HCT116 (cell line): ENCODE results near the gene ERP27.

Experiments used
- EZH2 ChIP-seq: fragments of 200-600 bp; sonication (generic); IDR thresholded peaks from 2 replicates; pipeline ENCODE4 v1.6.1; 2017; ENCODE audit warnings: antibody characterized with exemption, mixed run types
- POLR2A ChIP-seq: IDR thresholded peaks from 2 replicates; pipeline ENCODE4 v1.7.0; 2011; ENCODE audit warnings: borderline replicate concordance; ENCODE audit not compliant: insufficient read depth, insufficient read length; ENCODE audit errors: extremely low read depth
- POLR2AphosphoS5 ChIP-seq: IDR thresholded peaks from 2 replicates; pipeline ENCODE4 v1.6.1; 2011; ENCODE audit warnings: mild to moderate bottlenecking, low read depth, low read length, moderate library complexity
- TF ChIP-seq, protein P1 (sequence below): IDR thresholded peaks from 2 replicates; pipeline ENCODE4 v1.6.1; 2012
- TF ChIP-seq, protein P2 (sequence below), 3 experiments: fragments of 200-600 bp in 1 of 3; sonication (generic) in 1 of 3; IDR thresholded peaks in 2 of 3; conservative IDR thresholded peaks in 1 of 3; 2 replicates each; pipeline ENCODE4 v1.5.1; 2012 to 2017; ENCODE audit warnings: low read depth in 2 of 3, low read length in 2 of 3, antibody characterized with exemption in 1 of 3, borderline replicate concordance in 1 of 3, control low read depth in 1 of 3, mild to moderate bottlenecking in 1 of 3, mixed read lengths in 1 of 3, mixed run types in 1 of 3, moderate library complexity in 1 of 3; ENCODE audit not compliant: insufficient read depth in 1 of 3
- TF ChIP-seq, protein P3 (sequence below): IDR thresholded peaks from 2 replicates; pipeline ENCODE4 v1.6.1; 2012; ENCODE audit warnings: low read depth

DNA sequence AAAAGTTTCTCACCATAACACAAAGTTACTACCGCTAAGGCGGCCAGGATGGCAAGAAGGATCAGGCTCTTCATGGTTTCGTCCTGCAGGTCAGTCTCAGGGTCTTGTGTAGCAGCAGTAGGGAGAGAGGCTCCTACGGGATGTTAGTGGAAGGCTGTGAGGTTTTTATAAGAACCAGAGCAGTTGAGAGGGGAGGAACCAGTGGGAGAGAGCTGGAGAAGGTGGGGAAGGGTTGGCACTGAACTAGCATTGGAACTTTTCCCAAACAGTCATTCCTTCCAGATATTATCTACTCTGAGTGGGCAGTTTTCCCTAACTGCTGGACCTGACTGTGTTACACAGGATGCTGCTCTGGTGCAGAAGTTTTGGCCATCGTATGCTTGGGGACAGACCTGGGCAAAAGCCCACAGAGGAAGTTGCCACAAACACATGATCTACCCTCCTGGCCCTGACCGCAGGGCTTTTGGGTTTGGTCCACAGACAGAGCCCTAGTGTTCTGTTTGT lies 52.6 kb downstream of the ERP27 start, which contains the start of gene MGP:
- TF ChIP-seq POLR2AphosphoS5: no peak
- no peak for TF ChIP-seq POLR2A
- TF ChIP-seq, protein P1, sequence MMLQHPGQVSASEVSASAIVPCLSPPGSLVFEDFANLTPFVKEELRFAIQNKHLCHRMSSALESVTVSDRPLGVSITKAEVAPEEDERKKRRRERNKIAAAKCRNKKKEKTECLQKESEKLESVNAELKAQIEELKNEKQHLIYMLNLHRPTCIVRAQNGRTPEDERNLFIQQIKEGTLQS: no peak
- TF ChIP-seq, protein P2, sequence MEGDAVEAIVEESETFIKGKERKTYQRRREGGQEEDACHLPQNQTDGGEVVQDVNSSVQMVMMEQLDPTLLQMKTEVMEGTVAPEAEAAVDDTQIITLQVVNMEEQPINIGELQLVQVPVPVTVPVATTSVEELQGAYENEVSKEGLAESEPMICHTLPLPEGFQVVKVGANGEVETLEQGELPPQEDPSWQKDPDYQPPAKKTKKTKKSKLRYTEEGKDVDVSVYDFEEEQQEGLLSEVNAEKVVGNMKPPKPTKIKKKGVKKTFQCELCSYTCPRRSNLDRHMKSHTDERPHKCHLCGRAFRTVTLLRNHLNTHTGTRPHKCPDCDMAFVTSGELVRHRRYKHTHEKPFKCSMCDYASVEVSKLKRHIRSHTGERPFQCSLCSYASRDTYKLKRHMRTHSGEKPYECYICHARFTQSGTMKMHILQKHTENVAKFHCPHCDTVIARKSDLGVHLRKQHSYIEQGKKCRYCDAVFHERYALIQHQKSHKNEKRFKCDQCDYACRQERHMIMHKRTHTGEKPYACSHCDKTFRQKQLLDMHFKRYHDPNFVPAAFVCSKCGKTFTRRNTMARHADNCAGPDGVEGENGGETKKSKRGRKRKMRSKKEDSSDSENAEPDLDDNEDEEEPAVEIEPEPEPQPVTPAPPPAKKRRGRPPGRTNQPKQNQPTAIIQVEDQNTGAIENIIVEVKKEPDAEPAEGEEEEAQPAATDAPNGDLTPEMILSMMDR (IDR thresholded peaks at IDR 0.05 in 2 of 3, conservative IDR thresholded peaks at IDR 0.05 in 1 of 3; ENCODE audit: borderline replicate concordance in 1 of 3, insufficient read depth in 1 of 3, low read depth in 2 of 3, low read length in 2 of 3): no peak
- TF ChIP-seq EZH2: no peak
- TF ChIP-seq, protein P3, sequence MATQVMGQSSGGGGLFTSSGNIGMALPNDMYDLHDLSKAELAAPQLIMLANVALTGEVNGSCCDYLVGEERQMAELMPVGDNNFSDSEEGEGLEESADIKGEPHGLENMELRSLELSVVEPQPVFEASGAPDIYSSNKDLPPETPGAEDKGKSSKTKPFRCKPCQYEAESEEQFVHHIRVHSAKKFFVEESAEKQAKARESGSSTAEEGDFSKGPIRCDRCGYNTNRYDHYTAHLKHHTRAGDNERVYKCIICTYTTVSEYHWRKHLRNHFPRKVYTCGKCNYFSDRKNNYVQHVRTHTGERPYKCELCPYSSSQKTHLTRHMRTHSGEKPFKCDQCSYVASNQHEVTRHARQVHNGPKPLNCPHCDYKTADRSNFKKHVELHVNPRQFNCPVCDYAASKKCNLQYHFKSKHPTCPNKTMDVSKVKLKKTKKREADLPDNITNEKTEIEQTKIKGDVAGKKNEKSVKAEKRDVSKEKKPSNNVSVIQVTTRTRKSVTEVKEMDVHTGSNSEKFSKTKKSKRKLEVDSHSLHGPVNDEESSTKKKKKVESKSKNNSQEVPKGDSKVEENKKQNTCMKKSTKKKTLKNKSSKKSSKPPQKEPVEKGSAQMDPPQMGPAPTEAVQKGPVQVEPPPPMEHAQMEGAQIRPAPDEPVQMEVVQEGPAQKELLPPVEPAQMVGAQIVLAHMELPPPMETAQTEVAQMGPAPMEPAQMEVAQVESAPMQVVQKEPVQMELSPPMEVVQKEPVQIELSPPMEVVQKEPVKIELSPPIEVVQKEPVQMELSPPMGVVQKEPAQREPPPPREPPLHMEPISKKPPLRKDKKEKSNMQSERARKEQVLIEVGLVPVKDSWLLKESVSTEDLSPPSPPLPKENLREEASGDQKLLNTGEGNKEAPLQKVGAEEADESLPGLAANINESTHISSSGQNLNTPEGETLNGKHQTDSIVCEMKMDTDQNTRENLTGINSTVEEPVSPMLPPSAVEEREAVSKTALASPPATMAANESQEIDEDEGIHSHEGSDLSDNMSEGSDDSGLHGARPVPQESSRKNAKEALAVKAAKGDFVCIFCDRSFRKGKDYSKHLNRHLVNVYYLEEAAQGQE: no peak
